RWPE2 (cell line): ENCODE data around the gene SLC18A3.
A peak's percentile ranks its signal among the peaks of the same experiment; 100 is the strongest.

ENCODE experiments used
- ATAC-seq: fragments of 200-7000 bp; cut with Tn5 transposase; 3 replicates; pipeline ENCODE4 v1.9.1; 2021; ENCODE audit warnings: low read depth
- DNase-seq: peaks from one replicate; pipeline ENCODE4 v3.0.0-alpha.2; 2020; ENCODE audit warnings: low spot score
- H3K27ac ChIP-seq: fragments of 450-650 bp; 2 replicates; pipeline ENCODE4 v1.5.1; 2017; ENCODE audit warnings: mild to moderate bottlenecking; ENCODE audit not compliant: poor library complexity, severe bottlenecking
- H3K27me3 ChIP-seq: fragments of 250-450 bp; sonication (Bioruptor Pico); 2 replicates; pipeline ENCODE4 v1.5.1; 2021; ENCODE audit warnings: mild to moderate bottlenecking, moderate library complexity; ENCODE audit not compliant: insufficient read depth, poor library complexity, severe bottlenecking
- H3K36me3 ChIP-seq: fragments of 250-450 bp; sonication (Bioruptor Pico); 2 replicates; pipeline ENCODE4 v1.5.1; 2020; ENCODE audit warnings: low read depth, mild to moderate bottlenecking, moderate library complexity
- H3K4me1 ChIP-seq: fragments of 250-450 bp; sonication (Bioruptor Pico); 2 replicates; pipeline ENCODE4 v1.5.1; 2021; ENCODE audit warnings: mild to moderate bottlenecking, moderate library complexity; ENCODE audit not compliant: insufficient read depth, poor library complexity, severe bottlenecking
- H3K4me3 ChIP-seq: fragments of 250-450 bp; sonication (Bioruptor Pico); 2 replicates; pipeline ENCODE4 v1.5.1; 2021; ENCODE audit warnings: mild to moderate bottlenecking, moderate library complexity; ENCODE audit not compliant: severe bottlenecking
- H3K9me3 ChIP-seq: fragments of 250-450 bp; sonication (Bioruptor Pico); 2 replicates; pipeline ENCODE4 v1.5.1; 2021; ENCODE audit warnings: mild to moderate bottlenecking, moderate library complexity; ENCODE audit not compliant: severe bottlenecking
- CTCF ChIP-seq: fragments of 450-650 bp; IDR thresholded peaks from one replicate; pipeline ENCODE4 v1.5.1; 2017; ENCODE audit warnings: mild to moderate bottlenecking, moderate library complexity; ENCODE audit not compliant: poor library complexity, severe bottlenecking

SLC18A3 gene

GRCh38 chr10:49606981-49607535 is 3.1 kb upstream of the SLC18A3 start:
- no peak overlapping the region for H3K4me3 ChIP-seq
- H3K36me3 ChIP-seq = no peaks in the 10 kb centered on the region
- peaks cover 47% of the 10 kb centered on the region for H3K27me3 ChIP-seq
- ATAC-seq = peak; percentile 64
- peak; percentile 78 for DNase-seq
- peaks cover under 1% of the 10 kb centered on the region for H3K4me1 ChIP-seq
- no peak for TF ChIP-seq CTCF
- H3K9me3 ChIP-seq = no peaks in the 10 kb centered on the region
- H3K27ac ChIP-seq = no peak overlapping the region

GRCh38 chr10:49608166-49609005 is 1.7 kb upstream of the SLC18A3 start:
- peaks cover 60% of the 10 kb centered on the region for H3K27me3 ChIP-seq
- TF ChIP-seq CTCF = no peak
- H3K4me3 ChIP-seq = no peak overlapping the region
- DNase-seq = peak; percentile 26
- no peaks in the 10 kb centered on the region for H3K36me3 ChIP-seq
- H3K27ac ChIP-seq = no peak overlapping the region
- no peak for ATAC-seq
- no peaks in the 10 kb centered on the region for H3K4me1 ChIP-seq
- no peaks in the 10 kb centered on the region for H3K9me3 ChIP-seq

- no peak overlapping the region for H3K4me3 ChIP-seq
- no peaks in the 10 kb centered on the region for H3K36me3 ChIP-seq
- no peak overlapping the region for H3K27ac ChIP-seq
- TF ChIP-seq CTCF = no peak
- peak; percentile 57 for DNase-seq
- ATAC-seq = no peak
- no peaks in the 10 kb centered on the region for H3K9me3 ChIP-seq
- no peaks in the 10 kb centered on the region for H3K4me1 ChIP-seq
- peaks cover 66% of the 10 kb centered on the region for H3K27me3 ChIP-seq
These were observed 1.2 kb upstream of the SLC18A3 start for GRCh38 chr10:49609006-49609282.

- Histone ChIP-seq H3K4me3 (no peak overlapping the region), H3K9me3 (no peaks in the 10 kb centered on the region), H3K4me1 (no peaks in the 10 kb centered on the region), H3K27ac (no peak overlapping the region), H3K27me3 (peaks cover 69% of the 10 kb centered on the region), H3K36me3 (no peaks in the 10 kb centered on the region)
- ATAC-seq = no peak
- no peak for TF ChIP-seq CTCF
- DNase-seq = peak; percentile 52
These were observed 612 bp upstream of the SLC18A3 start for GRCh38 chr10:49609283-49610113.
